HG02798 (cell line): ENCODE data around the gene ZEB1.
"Not testable (repeated sequence)": the region's sequence is repeated elsewhere in the genome, so short reads cannot be mapped to it uniquely, and the experiment has no call there.

ENCODE experiments used
- ATAC-seq: cut with Tn5 transposase; IDR thresholded peaks from one replicate; pipeline ENCODE4 v1.9.1; 2021; ENCODE audit warnings: mild to moderate bottlenecking; ENCODE audit not compliant: unreplicated experiment, poor library complexity

ZEB1 gene

DNA sequence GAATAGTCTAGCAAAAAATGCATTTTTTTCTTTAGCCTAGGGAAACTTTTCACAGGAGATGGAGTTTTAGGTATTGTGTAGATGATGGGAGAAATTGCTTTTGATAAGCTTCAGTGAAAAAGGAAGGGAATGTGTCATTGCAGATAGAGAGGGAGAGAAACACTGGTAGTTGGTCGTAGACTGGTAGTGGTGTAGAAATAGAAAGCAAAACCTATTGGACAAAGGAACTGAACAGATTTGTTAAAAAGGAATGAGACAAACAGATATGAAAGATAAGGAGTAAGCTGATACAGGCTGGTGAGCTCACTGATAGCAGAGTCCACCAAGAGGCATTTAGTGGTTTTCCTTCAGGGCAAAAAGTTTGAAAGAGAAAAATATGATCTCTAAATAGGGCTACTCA is 94.3 kb downstream of the ZEB1 start:
- ATAC-seq, result no peak

DNA sequence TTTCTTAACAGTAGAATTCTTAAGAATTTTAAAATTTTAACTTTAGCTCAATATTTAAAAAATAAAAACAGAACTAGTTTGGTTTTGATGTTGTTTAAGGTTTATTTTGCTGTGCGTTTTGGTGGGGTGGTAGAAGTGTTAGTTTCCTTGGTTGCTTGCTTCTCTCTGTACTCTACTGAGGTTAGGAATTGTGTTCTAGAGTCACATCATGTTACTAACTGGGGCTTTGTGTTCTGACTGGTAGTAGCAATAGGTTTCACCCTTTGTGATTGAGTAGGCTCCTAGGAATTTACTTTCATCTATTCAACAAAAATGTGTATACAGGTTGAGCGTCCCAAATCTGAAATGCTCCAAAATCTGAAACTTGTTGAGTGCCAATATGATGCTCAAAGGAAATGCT is 99.5 kb downstream of the ZEB1 start:
- no peak for ATAC-seq

DNA sequence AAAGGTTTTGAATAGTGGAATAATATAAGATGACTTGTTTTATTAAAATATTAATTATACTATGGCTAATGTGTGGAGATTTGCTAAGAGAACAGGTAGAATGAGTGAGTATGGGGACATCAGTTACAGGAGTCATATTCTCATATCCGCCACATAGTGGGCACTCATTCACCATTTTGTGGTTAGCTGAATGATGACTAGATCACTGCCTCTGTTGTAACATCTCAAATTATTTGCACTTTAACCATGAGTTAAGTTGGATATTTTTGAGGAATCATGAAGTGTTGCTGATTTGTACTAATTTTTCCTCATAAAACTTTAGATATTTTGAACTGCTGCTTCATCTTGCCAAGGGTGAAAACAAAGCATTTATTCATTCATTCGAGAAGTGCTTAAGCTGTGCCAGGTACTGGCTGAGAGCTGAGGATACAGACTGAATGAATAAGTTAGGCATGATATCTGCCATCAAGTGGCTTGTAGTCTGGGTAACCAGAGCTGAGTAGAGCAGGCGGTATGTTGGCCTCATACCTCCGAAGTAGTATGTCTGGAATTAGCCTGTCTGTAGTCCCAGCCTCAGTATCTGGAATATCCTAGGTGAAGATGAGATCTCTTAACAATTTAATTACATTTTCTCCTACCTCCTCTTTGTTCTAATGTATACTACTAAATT is 100.5 kb downstream of the ZEB1 start:
- ATAC-seq, result no peak

DNA sequence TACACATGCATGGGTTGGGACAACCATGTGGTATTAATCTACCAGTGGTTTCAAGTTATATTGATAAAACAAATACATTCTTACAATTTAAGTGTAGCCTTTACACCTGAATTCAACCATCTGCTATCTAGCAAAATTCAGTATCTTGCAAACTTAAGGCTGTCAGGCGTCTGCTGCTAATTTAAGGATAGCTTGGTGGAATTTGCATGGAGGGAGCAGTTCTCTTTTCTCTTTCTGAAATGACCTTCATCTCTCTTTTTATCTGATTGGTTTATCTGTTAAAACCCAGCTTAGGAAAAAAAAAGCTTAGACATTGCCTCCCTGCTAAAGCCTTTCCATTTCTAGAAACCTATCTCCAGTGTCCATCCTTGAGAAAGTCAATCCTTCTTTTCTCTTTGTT is 102.3 kb downstream of the ZEB1 start:
- no peak for ATAC-seq

DNA sequence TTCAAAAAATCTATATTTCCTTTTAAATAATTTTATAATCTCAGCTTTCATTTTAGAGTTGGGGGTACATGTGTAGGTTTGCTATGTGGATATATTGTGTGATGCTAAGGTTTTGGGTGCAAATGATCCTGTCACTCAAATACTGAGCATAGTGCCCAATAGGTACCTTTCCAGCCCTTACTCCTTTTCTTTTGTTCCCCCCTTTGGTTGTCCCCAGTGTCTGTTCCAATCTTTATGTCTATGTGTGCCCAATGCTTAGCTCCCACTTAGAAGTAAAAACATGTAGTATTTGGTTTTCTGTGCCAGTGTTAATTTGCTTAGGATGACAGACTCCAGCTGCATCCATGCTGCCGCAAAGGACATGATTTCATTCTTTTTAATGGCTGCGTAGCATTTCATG is 103.6 kb downstream of the ZEB1 start:
- no peak for ATAC-seq

DNA sequence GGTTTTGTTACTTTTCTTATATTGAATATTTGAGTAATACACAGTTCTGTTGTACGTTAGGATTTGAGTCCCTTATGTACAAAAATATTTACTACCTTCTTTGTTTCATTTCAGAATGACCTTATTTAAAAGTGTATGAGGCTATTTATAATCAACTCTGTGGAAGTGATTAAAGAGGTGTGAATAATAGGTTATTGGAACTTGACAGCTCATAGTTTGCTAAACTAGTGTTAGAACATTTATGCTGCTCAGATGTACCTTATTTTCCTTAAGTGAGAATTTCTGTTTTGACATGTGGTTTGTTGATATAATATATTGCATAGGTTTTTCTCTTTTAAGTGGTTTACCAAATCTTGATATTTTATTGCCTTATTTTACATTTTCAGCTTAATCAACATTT is 105.5 kb downstream of the ZEB1 start:
- ATAC-seq, result no peak

DNA sequence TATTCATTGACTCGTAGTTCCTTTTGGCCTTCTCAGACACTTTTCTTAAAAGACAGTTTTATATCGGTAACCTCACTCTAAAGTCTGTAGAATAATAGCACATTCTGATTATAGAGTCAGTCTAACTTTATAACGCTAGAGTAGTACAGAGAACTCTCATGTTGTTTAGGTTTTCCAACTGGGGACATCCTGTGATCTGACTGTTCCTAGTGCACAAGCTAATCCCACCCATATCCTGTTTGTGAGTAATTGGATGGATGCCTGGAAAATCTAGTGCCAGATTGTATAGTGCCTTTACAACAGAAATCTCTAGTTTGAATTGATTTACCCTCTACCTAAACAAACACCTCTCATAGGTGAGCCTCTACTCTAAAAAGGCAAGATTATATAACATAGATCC is 107.4 kb downstream of the ZEB1 start:
- no peak for ATAC-seq

DNA sequence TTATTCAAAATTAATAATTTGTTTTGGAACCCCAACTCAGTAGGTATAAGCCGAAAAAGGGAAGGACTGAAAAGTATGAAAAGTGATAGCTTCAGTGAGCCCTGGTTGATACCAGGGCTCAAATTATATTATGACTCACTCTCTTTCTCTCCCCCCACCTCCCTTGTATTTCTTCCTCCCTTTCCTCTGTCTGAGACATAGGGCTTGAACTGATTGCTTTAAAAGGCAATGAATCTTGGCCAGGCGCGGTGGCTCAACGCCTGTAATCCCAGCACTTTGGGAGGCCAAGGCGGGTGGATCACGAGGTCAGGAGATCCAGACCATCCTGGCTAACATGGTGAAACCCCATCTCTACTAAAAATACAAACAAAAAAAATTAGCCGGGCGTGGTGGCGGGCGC is 108.3 kb downstream of the ZEB1 start:
- ATAC-seq, result not testable (repeated sequence)

DNA sequence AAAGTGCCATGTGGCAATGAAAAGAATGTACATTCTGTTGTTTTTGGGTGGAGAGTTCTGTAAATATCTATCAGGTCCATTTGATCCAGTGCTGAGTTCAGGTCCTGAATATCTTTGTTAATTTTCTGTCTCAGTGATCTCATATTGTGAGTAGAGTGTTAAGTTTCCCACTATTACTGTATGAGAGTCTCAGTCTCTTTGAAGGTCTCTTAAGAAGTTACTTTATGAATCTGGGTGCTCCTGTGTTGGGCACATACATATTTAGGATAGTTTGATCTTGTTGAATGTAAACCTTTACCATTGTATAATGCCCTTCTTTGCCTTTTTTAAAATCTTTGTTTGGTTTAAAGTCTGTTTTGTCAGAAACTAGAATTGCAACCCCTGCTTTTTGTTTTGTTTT is 109.5 kb downstream of the ZEB1 start:
- not testable (repeated sequence) for ATAC-seq

DNA sequence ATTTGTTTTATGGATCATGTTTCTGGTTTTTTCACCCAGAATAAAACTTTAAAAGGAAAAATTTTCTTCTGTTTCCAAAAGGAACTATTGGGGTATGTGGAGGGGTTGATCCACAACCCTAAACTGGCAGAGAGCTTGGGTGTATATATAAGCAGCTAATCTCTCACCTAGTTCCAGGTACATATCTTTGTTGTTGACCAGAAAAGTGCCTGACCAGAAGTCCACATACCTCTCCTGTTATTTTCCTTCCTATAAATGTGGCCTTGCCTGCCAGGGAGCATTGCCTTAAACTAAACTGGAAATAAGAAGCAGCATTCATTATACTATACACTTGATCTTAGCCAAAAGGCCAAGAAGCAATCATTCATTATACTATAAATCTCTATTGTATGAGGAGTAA is 112.0 kb downstream of the ZEB1 start:
- ATAC-seq, result no peak

DNA sequence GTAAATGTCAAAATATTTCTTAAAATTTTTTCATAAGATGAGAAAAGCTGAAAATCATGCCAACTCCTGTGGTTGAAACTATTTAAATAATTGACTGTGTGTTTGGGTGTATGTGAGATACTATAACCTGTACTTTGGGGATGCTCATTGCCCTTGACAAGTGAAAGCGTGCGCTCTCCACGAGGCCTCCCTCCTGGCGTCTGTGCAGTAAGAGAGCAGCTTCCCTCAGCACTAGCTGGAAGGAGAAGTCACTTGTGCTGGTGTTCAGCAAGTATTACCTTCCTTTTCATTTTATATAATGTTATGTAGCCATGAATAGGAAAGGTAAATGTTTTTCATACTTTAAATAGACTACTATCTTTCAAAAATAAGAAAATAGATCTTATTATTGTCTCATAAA is 118.9 kb downstream of the ZEB1 start:
- ATAC-seq, result no peak

DNA sequence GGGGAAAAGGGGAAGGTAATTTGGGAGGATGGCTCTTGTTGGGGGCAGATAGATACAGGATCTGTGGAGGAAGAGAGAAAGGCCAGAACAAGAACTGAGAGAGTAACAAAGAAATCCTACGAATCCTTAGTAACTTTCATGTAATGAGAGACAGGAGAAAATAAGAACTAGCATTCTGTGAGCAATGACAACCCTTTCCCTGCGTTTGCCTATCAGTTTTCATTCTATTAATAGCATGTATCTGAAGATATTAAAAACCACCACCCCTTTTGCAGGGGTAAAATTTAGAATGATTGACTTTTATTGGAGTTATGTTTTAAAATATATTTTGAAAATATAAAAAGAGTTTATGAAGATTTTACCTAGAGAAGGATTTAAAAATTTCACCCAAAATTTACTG is 132.8 kb downstream of the ZEB1 start:
- no peak for ATAC-seq

DNA sequence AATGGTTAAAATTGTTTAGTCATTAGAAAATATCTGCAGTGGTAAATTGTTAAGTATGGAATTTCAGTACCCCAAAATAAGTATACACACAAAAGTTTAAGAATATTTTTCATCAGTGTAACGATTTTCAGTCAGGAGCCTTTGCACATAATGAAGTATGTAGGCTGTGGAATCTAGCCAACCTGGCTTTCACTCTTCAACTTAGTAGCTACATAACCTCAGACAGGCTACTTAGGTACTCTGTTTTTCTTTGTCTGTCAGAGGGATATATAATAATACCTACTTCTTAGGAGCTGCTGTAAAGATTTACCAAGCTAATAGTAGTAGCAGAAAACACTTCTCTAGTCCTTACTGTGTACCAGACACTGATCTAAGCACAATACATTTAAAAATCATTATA is 137.5 kb downstream of the ZEB1 start:
- ATAC-seq, result no peak

DNA sequence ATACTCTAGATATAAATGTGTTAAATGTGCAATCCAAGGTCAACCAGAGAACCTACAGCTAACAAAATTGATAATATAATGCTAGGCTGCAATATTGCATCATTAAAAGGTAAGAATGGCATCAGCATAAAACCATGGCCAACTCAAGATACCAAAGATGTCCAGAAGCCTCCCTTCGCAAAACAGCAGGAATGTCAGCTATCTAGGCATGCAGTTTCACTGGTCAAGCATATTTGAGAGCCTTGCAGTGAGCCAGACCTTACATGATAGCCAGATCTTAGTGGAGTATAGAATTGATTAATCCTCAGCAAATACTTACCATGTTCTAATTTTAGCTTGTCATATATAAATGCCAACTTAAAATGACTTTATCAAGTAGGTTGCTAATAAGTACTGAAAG is 138.8 kb downstream of the ZEB1 start:
- ATAC-seq, result no peak

DNA sequence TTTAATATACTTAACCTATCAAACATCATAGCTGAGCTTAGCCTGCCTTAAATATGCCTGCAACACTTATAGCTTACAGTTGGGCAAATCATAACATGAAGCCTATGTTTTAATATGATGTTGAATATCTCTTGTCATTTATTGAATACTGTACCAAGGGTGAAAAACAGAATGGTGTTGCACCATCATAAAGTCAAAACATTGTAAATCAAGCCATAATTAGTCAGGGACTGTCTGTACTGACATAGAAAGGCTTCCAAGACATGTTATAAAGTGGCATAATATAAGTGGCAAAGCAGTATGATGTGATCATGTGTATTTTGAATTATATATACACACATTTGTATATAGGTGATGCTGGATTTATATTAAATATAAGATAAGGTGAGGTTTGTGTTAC is 140.0 kb downstream of the ZEB1 start:
- ATAC-seq, result no peak

DNA sequence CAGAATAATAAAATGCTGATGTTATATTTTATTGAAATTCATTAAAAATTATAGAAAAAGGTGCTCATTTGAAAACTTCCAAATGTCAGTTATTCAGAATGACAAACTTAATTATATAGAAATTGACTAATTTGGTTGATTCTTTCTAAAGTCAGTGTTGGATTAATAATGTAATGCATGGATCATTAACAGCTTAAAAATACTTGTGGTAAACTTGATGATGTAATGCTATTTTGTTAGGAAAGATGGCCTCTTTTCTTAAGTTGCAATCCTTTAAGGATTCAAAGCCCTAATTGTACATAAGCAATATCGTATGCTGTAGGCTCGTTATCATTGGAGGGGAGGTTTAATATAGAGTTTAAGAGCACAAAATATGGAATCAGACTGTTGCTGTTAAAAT is 141.2 kb downstream of the ZEB1 start:
- no peak for ATAC-seq

DNA sequence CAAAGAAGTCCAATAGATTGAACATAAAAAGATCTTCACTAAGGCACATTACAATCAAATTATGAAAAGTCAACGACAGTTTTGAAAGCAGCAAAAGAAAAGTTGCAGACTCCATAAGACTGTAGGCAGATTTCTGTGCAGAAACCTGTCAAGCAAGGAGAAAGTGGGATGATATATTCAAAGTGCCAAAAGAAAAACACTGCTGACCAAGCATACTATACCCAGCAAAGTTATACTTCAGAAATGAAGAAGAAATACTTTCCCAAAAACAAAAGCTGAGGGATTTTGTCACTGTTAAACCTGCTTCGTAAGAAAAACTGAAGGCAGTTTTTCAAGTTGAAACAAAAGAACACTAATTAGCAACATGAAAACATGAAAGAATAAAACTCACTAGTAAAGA is 145.5 kb downstream of the ZEB1 start:
- ATAC-seq, result no peak

DNA sequence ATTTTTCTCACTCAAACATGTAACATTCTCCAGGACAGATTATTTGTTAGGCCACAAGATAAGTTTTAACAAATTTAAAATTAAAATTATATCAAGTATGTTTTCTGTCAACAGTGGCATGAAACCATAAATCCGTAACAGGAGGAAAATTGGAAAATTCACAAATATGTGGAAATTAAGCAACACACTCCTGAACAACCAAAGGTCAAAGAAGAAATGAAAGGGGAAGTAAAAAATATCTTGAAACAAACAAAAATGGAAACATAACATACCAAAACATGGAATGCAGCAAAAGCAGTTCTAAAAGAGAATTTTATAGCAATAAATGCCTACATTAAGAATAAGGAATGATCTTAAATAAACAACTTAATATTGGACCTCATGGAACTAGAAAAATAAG is 147.3 kb downstream of the ZEB1 start:
- no peak for ATAC-seq

DNA sequence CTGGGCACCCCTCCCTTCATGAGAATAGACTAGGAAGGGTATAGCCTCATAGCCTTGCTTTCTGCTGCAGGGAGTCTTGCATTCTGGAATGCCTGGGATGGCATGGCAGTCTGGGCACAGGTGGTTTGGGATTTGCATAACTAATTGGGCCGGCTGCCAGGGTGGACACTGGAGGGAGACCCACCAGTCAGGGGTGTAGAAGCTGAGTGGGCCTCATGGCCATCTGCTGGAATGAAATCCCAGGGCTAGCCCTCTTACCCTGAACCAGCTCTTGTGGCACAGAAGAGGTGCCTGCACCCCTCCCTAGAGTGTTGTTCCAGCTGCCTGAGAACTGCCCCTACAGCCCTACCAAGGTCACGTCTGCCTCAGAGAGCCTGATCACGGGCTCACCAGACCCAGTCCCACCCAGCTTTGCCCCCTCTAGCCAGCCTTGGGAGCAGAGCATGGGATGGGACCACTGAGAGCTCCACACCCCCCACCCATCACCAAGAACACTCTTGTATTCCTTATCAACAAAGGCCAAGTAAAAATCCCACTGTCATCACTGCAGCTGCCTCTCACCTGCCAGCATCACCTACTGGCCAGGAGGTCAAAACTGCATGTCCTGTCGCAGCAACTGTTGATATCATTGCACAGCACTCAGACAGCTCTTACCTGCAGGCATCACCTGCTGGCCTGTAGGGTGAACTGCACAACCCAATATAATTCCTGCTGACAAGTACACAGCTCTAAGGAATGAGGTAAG is 148.9 kb downstream of the ZEB1 start:
- no peak for ATAC-seq

DNA sequence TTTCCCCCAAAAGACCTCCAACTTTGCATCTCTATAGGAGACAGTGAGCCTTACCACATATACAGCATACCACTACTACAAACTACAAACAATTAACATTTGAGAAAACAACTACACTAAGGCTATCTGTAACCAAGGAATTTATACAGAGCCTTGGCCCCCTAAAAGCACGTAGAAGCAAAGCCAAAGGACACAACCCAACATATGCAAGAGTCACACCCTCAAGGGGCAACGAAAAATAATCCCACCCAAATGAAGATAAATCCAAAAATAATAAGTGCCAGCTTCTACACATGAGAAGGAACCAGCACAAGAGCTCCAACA is 149.5 kb downstream of the ZEB1 start:
- no peak for ATAC-seq

DNA sequence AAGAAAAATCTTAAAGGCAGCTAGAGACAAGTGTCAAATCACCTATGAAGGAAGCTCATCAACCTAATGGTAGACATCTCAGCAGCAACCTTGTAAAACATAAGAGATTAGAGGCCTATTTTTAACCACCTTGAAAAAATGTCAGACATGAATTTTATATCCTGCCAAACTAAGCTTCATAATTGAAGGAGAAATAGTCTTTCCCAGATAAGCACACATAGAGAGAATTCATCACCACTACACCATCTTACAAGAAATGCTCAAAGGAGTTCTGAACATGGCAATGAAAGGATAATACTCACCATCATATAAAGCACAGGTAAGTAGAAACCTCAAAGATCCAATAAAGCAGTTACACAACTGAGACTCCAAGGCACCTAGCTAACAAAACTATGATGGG is 156.5 kb downstream of the ZEB1 start:
- ATAC-seq, result no peak

DNA sequence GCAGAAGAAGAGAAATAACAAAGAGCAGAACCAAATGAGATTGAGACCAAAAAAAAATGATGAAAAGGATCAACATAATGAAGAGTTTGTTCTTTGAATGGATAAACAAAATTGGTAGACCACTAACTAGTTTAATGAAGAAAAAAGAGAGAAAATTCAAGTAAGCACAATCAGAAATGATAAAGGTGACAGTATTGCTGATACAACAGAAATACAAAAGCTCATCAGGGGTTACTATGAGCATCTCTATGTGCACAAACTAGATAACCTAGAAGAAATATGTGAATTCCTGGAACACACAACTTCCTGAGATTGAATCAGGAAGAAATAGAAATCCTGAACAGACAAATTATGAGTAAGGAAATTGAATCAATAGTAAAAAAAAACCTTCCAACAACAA is 157.1 kb downstream of the ZEB1 start:
- no peak for ATAC-seq
